Left kidney (tissue), 2 donors: ENCODE data around the gene SUGP2. TPM values are rescaled to one million over a fixed set of nuclear protein-coding genes. Genes with fewer than 3 reads are reported as not detected.
A peak's percentile ranks its signal among the peaks of the same experiment; 100 is the strongest.

ENCODE experiments used
- DNase-seq: peaks from one replicate; pipeline ENCODE4 v3.0.0-alpha.2; 2013
- polyA plus RNA-seq: library from polyadenylated mRNA; unstranded; fragments of 120-200 nt; gene quantifications from one replicate; pipeline ENCODE4 v1.2.1, GENCODE V29; 2013; ENCODE audit not compliant: insufficient read length

Gene SUGP2
- polyA plus RNA-seq, 1 donor: 129 TPM

DNA sequence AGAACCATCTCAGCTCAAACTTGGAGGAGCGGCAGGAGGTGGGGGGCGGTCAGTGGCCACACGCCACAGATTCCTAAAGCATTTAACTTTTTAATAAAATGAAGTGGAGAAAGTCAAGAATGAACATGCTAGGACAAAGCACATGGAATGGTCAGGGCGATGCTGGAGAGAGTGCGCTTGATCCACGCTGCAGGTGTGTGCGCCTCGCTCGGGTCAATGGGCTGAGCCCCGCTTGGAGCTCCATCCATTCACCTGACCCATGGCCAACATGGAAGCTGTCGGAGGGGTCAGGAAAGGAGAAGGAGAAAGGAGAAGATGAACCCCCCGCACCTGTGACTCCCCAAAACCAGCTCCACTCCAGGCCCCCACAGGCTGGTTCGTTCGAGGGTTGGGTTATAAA, 41.8 kb downstream of the SUGP2 start:
- DNase-seq: no peak

DNA sequence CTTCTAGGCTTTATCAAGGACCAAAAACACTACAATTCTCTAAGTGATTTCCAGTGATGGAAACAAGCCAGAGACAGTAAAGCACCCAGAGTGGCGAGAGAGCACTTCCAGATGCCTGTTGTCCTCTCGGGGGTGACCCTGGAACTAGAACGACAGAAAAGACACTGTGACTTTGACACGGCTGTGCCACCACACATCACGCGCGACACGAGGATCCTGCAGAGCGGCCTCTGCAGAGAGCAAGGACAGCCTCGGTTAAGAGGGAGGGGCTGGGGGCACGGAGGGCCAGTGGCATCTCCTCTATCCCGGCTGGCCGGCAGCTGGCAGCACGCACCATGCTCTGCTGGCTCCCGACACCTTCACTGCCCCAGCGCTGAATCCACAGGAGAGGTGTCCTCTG, 42.3 kb downstream of the SUGP2 start:
- DNase-seq: no peak

DNA sequence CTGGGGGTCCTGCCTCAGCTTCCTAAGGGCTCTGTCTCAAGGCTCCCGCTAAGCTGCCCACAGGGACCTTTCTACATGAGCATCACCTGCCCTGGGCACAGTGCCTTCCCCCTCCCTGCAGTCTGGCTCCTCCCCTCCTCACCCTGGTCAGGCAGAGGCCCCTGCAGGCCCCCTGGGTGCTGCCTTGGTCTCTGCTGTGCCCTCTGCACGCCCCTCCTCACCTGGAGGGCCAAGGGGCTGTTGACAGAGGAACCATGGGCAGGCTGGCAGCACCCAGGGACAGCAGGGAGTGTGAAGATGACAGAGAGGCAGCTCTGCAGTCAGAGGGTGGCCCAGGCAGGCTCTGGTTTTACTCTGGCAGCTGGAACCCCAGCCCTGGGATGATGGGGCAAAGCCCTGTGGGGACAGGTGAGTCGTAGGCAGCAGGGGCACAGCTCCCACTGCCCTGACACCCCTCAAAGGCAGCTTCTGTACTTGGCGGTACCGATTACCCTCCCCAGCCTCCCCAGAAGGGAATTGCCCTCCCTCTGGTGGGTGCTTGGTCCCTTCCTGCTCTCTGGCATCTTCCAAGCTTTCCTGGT, 43.1 kb downstream of the SUGP2 start:
- no peak for DNase-seq

DNA sequence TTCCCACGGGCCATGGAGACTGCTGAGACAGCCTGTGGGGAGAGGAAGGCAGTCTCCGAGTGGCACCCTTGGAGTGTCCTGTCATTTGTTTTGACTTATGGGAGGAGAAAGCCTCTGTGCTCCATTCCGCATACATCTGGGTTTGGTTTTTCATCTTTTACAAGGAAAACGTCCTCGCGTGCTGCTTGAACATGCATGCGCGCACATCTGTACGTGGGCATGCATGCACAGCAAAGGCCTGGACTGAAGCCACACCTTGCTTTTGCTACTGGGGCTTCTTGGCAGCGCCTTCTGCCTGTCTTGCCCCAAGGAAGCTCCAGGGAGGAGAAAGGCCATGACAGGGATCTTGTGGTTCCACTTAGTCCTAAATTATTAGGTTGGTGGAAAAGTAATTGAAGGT, 44.0 kb downstream of the SUGP2 start:
- DNase-seq: no peak

DNA sequence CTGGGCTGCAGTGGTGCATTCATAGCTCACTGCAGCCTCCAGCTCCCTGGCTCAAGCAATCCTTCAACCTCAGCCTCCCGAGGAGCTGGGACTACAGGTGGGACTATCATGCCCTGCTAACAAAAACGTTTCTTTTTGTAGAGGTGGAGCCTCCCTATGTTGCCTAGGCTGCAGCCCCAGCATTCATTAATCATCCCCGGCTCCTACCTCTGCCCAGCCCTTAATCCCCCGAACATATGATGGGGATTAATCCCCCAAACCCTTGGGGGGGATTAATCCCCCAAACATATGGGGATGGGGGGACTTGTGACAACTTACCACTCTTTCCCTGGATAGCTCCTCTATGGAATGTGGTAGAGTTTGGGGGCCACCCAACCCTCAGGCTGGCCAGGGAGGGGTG, 45.9 kb downstream of the SUGP2 start:
- no peak for DNase-seq

DNA sequence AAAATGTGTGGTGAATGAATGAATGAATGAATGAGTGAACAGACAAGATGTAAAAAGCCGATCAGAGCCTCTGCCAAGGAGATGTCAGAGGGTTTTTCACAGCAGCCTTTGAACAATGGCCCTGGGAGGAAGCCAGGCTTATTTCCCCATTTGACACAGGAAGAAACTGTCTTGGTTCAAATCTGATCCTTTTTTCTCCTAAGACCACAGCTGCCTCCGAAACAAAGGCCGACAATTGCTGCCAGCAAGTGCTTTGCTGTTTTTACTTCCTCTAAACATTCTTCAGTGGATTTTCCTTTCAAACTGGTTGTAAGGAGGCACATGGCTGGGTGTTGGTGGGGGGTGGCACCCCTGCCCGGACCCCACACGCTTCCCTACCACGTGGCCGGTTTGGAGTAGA, 48.1 kb downstream of the SUGP2 start:
- DNase-seq: no peak

DNA sequence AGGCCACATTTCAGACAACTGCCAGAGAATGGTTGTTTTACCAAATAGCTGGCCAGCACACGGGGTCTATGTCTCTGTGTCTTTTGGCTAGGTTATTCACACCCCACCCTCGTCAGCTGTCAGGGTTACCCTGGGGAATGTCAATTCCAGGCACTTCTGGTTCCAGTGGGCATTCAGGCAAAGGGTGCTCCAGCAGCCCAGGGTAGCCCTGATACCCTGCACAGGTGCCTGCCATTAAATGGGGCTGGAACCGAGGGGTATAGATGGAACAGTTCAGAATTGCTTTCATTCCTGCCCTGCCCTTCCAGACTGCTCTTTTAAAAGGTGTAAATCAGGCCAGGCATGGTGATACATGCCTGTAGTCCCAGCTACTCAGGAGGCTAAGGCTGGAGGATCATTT, 49.1 kb downstream of the SUGP2 start:
- no peak for DNase-seq

DNA sequence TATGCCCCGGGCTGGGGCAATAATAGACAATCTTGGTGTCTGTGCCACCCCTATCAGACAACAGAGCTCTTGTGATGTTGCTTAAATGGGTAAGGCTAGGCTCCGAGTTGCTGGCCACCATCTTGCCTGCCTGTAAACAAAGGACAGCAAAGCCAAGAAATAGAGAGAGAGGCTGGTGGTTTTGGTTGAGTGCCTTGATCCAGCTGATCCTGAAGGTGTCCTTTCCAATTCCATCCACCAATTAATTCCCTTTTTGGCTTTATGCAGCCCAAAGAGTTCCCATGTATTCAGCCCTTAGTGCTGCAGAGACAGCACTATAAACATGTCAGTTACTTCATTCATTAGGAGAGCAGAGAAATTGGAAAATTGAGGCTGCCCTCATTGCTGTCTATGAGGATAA, 50.6 kb downstream of the SUGP2 start:
- DNase-seq: no peak

DNA sequence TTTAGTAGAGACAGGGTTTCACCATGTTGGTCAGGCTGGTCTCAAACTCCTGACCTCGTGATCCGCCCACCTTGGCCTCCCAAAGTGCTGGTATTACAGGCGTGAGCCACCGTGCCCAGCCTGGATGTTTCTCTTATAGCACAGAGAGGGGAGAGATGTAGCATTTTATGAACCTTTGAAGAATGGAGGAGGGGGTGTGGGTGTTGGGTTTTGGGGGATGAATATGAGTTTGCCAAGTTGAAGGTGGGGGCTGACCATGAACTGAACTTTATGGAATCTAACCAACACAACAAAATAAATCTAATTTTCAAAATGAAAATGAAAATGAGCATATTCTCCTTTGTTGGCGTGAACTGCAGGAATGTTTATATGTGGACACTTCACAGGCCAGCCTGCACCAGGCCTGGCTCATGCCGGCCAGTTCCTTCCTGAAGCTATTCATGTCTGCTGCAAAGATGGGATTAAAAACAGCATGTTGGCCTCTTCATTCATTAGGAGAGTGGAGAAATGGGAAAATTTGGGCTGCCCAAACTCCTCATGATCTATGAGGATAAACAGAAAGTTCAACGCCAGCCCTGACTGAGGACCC, 52.8 kb downstream of the SUGP2 start:
- no peak for DNase-seq

DNA sequence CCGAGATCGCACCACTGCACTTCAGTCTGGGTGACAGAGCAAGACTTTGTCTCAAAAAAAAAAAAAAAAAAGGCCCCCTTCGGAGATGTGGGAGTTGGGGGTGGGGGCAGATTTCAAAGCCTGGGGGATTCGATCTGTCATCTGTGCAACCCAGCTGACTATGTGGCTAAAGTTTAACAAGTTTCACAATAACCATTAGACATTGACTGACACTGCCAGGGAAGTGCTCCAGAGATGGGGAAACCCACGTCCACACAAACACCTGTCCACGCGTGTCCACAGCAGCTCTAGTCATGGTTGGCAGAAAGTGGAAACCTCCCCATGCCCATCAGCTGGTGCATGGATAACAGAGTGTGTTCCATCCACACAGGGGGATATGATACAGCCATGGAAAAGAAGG, 54.7 kb downstream of the SUGP2 start:
- no peak for DNase-seq

DNA sequence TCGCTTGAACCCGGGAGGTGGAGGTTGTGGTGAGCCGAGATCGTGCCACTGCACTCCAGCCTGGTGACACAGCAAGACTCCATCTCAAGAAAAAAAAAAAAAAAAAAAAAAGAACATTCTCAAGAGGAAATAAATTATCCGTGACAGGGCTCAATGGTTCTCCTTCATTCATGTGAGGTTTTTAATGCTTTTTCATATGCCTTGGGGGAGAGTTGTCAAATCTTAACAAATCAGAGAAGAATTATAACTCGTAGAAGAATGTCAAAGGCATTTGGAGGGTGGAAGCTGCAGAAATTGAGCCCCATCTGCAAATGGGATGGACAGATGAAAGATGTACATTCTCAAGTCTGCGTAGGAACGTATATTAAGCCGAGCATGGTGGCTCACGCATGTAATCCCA, 57.4 kb downstream of the SUGP2 start:
- no peak for DNase-seq

DNA sequence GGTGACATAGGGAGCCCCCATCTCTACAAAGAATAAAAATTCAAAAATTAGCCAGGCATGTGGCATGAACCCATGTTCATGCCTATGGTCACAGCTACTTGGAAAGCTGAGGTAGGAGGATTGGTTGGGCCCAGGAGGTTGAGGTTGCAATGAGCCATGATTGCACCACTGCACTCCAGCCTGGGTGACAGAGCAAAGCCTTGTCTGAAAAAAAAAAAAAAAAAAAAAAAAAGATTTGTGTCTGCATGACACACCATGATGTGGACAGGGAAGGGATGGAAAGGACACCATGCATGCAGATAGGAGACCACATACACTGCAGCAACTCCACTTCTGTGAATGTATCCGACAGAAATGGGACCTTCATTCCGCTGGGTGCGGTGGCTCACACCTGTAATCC, 58.3 kb downstream of the SUGP2 start:
- no peak for DNase-seq

DNA sequence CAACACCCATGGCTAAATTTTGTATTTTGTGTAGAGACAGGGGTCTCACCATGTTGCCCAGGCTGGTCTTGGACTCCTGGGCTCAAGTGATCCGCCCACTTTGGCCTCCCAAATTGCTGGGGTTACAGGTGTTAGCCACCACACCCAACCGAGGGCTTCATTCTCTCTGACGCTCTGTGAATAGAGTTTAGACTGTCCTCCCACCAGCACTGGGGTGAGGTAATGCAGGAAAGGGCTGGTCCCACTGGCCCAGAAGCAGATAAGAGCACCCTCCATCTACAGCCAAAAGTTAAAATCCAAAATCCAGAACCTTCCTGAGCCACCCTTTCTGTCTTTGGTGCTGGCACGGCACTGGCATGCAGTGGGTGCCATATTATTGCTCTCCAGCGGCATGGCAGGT, 60.5 kb downstream of the SUGP2 start:
- DNase-seq: no peak

DNA sequence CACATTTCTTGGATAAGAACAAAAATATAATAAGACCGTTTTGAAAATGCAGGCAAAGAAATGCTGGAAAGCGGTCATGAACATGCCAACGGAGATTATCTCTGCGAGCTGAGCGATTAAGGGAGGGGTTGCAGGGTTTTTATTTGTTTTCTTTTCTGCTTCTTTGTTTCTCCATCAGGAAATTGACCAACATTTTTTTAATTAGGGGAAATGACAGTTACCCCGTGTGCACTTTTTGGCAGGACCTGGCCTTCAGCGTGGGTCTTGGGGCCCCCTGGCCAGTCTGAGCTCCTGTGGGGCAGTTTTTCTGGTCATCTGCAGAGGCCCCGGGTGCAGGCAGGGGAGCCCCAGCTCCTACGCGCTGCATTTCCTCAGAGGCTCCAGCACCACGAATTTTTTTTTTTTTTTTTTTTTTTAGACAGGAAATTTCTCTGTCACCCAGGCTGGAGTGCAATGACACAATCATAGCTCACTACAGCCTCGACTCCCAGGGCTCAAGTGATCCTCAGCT, 61.0 kb downstream of the SUGP2 start:
- no peak for DNase-seq

DNA sequence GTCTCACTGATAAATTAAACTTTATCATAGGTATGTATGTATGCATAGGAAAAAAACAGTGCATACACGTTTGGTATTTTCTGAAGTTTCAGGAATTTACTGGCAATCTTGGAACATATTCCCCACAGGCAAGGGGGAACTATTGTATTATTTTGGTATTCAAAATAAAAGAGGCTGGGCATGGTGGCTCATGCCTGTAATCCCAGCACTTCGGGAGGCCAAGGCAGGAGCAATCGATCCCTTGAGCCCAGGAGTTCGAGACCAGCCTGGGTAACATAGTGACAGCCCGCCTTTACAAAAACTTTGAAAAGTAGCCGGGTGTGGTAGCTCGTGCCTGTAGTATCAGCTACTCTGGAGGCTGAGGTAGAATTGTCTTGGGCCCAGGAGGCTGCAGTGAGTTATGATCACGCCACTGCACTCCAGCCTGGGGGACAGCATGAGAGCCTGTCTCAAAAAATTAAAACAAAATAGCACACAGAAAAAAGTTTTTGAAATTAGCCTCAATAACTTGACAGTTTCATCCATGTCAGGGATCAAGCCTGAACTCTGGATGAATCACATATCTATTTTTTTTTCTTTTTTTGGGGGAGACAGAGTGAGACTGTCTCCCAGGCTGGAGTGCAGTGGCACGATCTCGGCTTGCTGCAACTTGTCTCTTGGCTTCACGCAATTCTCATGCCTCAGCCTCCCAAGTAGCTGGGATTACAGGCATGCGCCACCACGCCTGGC, 63.2 kb downstream of the SUGP2 start:
- no peak for DNase-seq

DNA sequence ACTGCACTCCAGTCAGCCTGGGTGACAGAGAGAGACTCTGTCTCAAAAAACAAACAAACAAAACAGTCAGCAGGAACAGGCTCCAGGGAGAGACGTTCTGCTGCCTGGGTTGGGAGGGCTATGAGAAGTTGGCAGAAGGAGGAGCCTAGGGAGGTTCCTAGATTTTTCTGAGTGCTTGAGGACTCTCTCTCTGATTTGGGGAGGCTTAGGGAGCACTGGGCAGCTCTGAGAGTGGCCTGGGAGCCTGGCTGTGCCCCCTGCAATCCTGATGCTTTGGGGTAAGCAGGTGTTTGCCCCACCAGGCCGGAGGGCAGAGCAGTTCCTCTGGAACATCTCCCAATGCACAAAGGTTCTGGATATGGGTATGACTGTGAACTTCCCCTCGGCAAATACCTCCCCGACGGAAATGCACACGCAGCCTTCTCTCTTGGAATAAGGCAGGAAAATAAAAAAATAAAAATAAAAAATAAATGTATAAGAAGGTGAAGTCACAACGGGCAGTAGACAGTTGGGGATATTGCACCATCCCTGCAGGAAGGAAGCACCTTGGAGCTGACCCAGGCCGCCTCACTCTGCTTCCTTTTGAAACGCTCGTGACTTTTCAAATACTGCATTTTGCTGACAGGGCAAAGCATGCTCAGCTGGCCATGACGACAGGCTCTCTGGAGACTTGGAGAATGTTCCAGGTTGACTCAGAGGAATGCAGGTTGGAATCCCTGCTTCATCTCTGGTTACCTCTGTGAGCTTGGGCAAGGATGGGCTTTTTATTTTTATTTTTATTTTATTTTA, 65.8 kb downstream of the SUGP2 start:
- DNase-seq: peak; percentile 68

DNA sequence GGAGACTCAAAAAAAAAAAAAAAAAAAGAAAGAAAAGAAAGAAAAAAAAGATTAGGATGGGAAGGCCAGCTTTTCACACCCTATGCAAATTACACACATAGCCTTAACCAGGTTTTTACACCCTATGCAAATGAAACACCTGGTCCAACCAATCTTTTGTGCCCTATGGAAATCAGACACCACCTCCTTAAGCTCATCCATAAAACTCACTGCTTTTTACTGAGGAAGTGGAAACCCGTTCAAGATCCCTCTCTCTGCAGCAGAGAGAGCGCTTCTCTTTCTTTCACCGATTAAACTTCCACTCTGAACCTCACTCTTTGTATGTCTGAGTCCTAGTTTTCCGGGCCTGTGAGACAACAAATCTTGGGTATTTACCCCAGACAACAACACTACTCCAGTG, 67.0 kb downstream of the SUGP2 start:
- DNase-seq: no peak

DNA sequence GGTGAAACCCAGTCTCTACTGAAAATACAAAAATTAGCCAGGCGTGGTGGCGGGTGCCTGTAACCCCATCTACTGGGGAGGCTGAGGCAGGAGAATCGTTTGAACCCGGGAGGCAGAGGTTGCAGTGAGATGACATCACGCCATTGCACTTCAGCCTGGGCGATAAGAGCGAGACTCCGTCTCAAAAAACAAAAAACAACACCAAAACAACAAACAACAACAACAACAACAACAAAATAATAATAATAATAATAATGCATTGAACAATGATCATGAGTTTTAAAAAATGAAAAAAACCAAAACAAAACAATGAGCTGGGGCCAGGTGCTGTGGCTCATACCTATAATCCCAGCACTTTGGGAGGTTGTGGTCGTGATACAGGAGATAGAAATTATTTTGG, 69.2 kb downstream of the SUGP2 start:
- no peak for DNase-seq

DNA sequence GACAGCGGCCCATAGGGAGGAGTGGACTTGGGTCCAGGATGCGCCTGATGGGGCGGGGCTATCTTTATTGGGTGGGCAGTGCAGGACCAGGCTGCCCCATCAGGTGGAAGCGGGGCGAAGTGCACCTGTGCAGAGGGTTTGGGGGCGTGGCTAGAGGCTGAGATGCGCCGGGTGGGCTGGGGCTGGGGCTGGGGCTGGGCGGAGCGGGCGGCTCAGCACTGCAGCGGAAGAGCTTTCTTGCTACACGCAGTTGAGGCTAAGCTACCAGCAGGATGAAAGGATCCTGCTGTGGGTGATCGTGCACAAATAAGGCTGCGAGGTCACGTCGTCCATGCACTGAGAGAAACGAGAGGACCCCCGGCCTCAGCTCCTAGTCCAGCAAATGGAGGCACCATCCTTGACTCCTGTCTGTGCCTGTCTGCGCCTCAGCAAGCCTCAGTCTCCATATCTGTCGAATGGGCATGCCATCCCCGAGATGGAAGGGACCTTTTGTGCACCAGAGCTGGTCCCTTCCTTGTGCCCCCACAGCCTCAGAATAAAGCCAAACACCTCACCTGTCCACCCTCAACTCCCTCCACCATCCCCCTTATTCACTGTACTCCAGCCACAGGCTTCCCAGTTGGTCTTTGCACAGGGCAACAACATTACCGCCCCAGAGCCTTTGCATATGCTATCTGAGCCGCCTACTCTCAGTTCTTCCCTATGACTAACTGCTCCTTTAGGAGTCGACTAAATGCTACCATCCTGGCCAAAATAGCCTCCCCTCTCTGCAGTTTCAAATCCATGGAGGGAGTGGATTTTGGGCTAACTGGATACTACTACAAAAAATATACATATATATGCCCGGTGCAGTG, 71.3 kb downstream of the SUGP2 start:
- no peak for DNase-seq

DNA sequence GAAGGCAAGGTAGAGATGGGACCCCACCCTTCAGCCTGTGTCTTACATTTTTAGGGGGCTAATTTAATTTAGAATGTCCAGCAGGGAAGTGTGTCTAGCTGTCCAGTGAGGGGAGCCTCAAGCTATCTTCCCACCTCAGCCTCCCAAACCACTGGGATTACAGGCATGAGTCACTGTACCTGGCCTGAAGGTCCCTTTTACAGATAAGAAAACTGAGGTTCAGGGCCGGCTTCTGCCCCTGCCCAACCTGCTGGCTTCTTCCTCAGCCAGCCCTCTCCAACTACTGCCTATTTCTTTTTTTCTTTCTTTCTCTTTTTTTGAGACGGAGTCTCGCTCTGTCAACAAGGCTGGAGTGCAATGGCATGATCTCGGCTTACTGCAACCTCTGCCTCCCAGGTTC, 72.9 kb downstream of the SUGP2 start:
- no peak for DNase-seq

DNA sequence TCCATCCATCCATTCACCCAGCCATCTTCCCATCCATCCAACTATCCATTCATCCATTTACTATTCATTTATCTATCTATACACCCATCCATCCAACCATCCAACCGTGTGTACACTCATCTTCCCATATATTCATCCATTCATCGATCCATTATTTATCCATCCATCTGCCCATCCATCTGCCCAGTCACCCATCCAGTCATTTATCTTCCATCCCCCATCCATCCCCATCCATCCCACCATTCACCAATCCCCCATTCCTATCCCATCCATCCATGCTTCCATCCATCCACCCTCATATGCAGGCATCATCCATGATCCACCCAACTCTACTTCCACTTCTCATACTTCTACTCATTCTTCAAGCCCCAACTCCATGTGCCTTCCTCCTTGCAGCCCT, 78.3 kb downstream of the SUGP2 start:
- no peak for DNase-seq

DNA sequence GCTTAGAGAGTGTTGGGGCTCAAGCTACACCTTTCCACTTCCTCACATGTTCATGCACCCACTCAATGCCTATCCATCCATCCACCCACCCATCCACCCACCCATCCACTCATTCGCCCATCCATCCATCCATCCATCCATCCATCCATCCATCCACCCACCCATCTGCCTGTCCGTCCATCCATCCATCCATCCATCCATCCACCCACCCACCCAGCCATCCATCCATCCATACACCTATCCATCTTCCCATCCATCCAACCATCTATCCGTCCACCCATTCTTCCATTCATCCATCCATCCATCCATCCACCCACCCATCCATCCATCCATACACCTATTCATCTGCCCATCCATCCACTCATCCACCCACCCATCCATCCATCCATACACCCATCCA, 79.2 kb downstream of the SUGP2 start:
- DNase-seq: no peak
